ENCODE data around the gene PPP2R2C.

DNA sequence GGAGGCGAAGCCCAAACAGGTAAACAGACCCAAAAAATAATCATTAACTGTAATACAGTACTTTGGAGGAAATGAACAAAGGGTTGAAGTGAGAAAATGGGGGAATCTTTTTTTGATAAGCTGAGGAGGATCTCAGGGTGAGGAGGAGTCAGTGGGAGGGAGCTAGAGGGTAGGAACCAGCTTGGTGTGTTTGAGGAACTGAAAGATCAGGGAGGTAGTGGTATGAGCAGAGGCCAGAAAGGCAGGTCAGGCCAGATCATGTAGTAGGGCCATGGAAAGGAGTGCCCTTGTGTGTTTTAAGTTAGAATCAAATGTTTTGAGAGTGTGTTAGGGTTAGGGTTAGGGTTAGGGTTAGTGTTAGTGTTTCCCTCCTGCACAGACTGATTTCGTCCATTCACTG is 48.8 kb downstream of the PPP2R2C start:
- TF ChIP-seq, protein P1, sequence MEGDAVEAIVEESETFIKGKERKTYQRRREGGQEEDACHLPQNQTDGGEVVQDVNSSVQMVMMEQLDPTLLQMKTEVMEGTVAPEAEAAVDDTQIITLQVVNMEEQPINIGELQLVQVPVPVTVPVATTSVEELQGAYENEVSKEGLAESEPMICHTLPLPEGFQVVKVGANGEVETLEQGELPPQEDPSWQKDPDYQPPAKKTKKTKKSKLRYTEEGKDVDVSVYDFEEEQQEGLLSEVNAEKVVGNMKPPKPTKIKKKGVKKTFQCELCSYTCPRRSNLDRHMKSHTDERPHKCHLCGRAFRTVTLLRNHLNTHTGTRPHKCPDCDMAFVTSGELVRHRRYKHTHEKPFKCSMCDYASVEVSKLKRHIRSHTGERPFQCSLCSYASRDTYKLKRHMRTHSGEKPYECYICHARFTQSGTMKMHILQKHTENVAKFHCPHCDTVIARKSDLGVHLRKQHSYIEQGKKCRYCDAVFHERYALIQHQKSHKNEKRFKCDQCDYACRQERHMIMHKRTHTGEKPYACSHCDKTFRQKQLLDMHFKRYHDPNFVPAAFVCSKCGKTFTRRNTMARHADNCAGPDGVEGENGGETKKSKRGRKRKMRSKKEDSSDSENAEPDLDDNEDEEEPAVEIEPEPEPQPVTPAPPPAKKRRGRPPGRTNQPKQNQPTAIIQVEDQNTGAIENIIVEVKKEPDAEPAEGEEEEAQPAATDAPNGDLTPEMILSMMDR (IDR thresholded peaks at IDR 0.05) = no peak
- no peak for TF ChIP-seq POLR2A (IDR thresholded peaks at IDR 0.05)

All from heart left ventricle (tissue), 13 donors.